ENCODE data around the gene CNOT6L. TPM values are rescaled to one million over a fixed set of nuclear protein-coding genes. Genes with fewer than 3 reads are reported as not detected.

The CNOT6L gene
- total RNA-seq, 1 donor from 2014 or later, result 54.1 TPM

GRCh38 chr4:77676842-77677241, 142.3 kb downstream of the CNOT6L start:
- no peaks in the 10 kb centered on the region for H3K4me1 ChIP-seq
- no peak for TF ChIP-seq CTCF (IDR thresholded peaks at IDR 0.05)
- intact Hi-C loops (cut with DNase I), result no loop called here
- H3K36me3 ChIP-seq, result no peaks in the 10 kb centered on the region
- H3K4me3 ChIP-seq, result no peak overlapping the region
- ATAC-seq, result no peak
- no peaks in the 10 kb centered on the region for H3K9me3 ChIP-seq
- no peak overlapping the region for H3K27ac ChIP-seq
- DNase-seq, result no peak
- H3K27me3 ChIP-seq (ENCODE audit: low read depth), result no peaks in the 10 kb centered on the region

- H3K9me3 ChIP-seq, result no peaks in the 10 kb centered on the region
- H3K27ac ChIP-seq, result no peak overlapping the region
- H3K4me1 ChIP-seq, result no peaks in the 10 kb centered on the region
- H3K36me3 ChIP-seq, result no peaks in the 10 kb centered on the region
- ATAC-seq (no peak), DNase-seq (no peak)
- H3K4me3 ChIP-seq, result no peak overlapping the region
- no peak for TF ChIP-seq CTCF (IDR thresholded peaks at IDR 0.05)
- intact Hi-C loops (cut with DNase I), result no loop called here
- H3K27me3 ChIP-seq (ENCODE audit: low read depth), result no peaks in the 10 kb centered on the region
Observed at GRCh38 chr4:77671051-77671450, 148.1 kb downstream of the CNOT6L start.

- H3K9me3 ChIP-seq, result no peaks in the 10 kb centered on the region
- H3K4me1 ChIP-seq, result no peaks in the 10 kb centered on the region
- intact Hi-C loops (cut with DNase I), result no loop called here
- DNase-seq, result no peak
- ATAC-seq, result no peak
- TF ChIP-seq CTCF (IDR thresholded peaks at IDR 0.05), result no peak
- no peak overlapping the region for H3K27ac ChIP-seq
- no peak overlapping the region for H3K4me3 ChIP-seq
- no peaks in the 10 kb centered on the region for H3K27me3 ChIP-seq (ENCODE audit: low read depth)
- no peaks in the 10 kb centered on the region for H3K36me3 ChIP-seq
Observed at GRCh38 chr4:77669946-77670590, 149.1 kb downstream of the CNOT6L start.

- peaks cover 5% of the 10 kb centered on the region for H3K4me1 ChIP-seq
- no peaks in the 10 kb centered on the region for H3K9me3 ChIP-seq
- no peak overlapping the region for H3K4me3 ChIP-seq
- ATAC-seq, result no peak
- no peak for DNase-seq
- H3K27me3 ChIP-seq (ENCODE audit: low read depth), result no peaks in the 10 kb centered on the region
- H3K27ac ChIP-seq, result no peak overlapping the region
- intact Hi-C loops (cut with DNase I), result no loop called here
- H3K36me3 ChIP-seq, result no peaks in the 10 kb centered on the region
- TF ChIP-seq CTCF (IDR thresholded peaks at IDR 0.05), result no peak
Observed at GRCh38 chr4:77665381-77666069, 153.6 kb downstream of the CNOT6L start.

Other genes starting within 250 kb of the CNOT6L start
- gene CXCL13, start 213.5 kb downstream of the CNOT6L start, total RNA-seq, result not detected
- gene MRPL1, start 43.5 kb upstream of the CNOT6L start, total RNA-seq, result 25.8 TPM
- 9.2 TPM for gene FRAS1, start 238.0 kb upstream of the CNOT6L start, total RNA-seq

Data from lower lobe of right lung (tissue), 2 donors.